HG03342 (cell line): ENCODE results near the gene MSH3.
A peak's percentile ranks its signal among the peaks of the same experiment; 100 is the strongest.
"Not testable (repeated sequence)": the region's sequence is repeated elsewhere in the genome, so short reads cannot be mapped to it uniquely, and the experiment has no call there.

Experiments used
- ATAC-seq: cut with Tn5 transposase; IDR thresholded peaks from one replicate; pipeline ENCODE4 v1.9.1; 2021; ENCODE audit warnings: mild to moderate bottlenecking, moderate library complexity; ENCODE audit not compliant: unreplicated experiment

MSH3 gene

GRCh38 chr5:80789319-80790016 is 135.0 kb downstream of the MSH3 start:
- not testable (repeated sequence) for ATAC-seq

GRCh38 chr5:80790698-80791097 is 136.2 kb downstream of the MSH3 start:
- ATAC-seq, result no peak

- ATAC-seq, result no peak
Measured at GRCh38 chr5:80793354-80793753, 138.9 kb downstream of the MSH3 start.

- no peak for ATAC-seq
Measured at GRCh38 chr5:80796846-80797245, 142.4 kb downstream of the MSH3 start.

GRCh38 chr5:80797428-80798024 is 143.1 kb downstream of the MSH3 start:
- no peak for ATAC-seq

GRCh38 chr5:80798166-80798565 is 143.7 kb downstream of the MSH3 start:
- no peak for ATAC-seq

- ATAC-seq, result no peak
Measured at GRCh38 chr5:80798633-80799032, 144.2 kb downstream of the MSH3 start.

- ATAC-seq, result no peak
Measured at GRCh38 chr5:80799041-80799440, 144.6 kb downstream of the MSH3 start.

GRCh38 chr5:80799573-80799972 is 145.1 kb downstream of the MSH3 start:
- ATAC-seq, result no peak

GRCh38 chr5:80804332-80804731 is 149.9 kb downstream of the MSH3 start:
- no peak for ATAC-seq

GRCh38 chr5:80805038-80805437 is 150.6 kb downstream of the MSH3 start:
- ATAC-seq, result no peak

GRCh38 chr5:80806929-80807328 is 152.5 kb downstream of the MSH3 start:
- ATAC-seq, result no peak

- no peak for ATAC-seq
Measured at GRCh38 chr5:80809451-80809850, 155.0 kb downstream of the MSH3 start.

GRCh38 chr5:80810425-80810824 is 156.0 kb downstream of the MSH3 start:
- ATAC-seq, result no peak

- no peak for ATAC-seq
Measured at GRCh38 chr5:80816590-80816989, 162.1 kb downstream of the MSH3 start.

GRCh38 chr5:80820685-80821084 is 166.2 kb downstream of the MSH3 start:
- no peak for ATAC-seq

- no peak for ATAC-seq
Measured at GRCh38 chr5:80822640-80823039, 168.2 kb downstream of the MSH3 start.

- ATAC-seq, result not testable (repeated sequence)
Measured at GRCh38 chr5:80824159-80824558, 169.7 kb downstream of the MSH3 start.

GRCh38 chr5:80825786-80826460 is 171.5 kb downstream of the MSH3 start:
- no peak for ATAC-seq

GRCh38 chr5:80834710-80835109 is 180.3 kb downstream of the MSH3 start:
- ATAC-seq, result no peak

GRCh38 chr5:80835128-80835527 is 180.7 kb downstream of the MSH3 start:
- ATAC-seq, result no peak

GRCh38 chr5:80837679-80838078 is 183.2 kb downstream of the MSH3 start:
- ATAC-seq, result peak; percentile 94
